Hematopoietic multipotent progenitor cell treated with erythropoietin and hydrocortisone succinate and interleukin-3 and kit ligand, for 17 days (in vitro differentiated cells): ENCODE measurements around the gene GPC6.

ENCODE experiments used
- DNase-seq: peaks from one replicate; pipeline ENCODE4 v3.0.0-alpha.2; 2015; ENCODE audit warnings: low spot score

GPC6 gene

GRCh38 chr13:93975242-93975641, 748.6 kb downstream of the GPC6 start:
- DNase-seq = no peak

- no peak for DNase-seq
Measured at GRCh38 chr13:93976528-93976927, 749.9 kb downstream of the GPC6 start.

GRCh38 chr13:93977986-93978385, 751.4 kb downstream of the GPC6 start:
- DNase-seq = no peak

- DNase-seq = no peak
Measured at GRCh38 chr13:93981426-93981977, 754.9 kb downstream of the GPC6 start.

- DNase-seq = no peak
Measured at GRCh38 chr13:93982179-93982918, 755.7 kb downstream of the GPC6 start.

- DNase-seq = no peak
Measured at GRCh38 chr13:93984052-93984451, 757.4 kb downstream of the GPC6 start.

GRCh38 chr13:93984876-93985275, 758.3 kb downstream of the GPC6 start:
- DNase-seq = no peak

- no peak for DNase-seq
Measured at GRCh38 chr13:93987458-93987857, 760.9 kb downstream of the GPC6 start.

- no peak for DNase-seq
Measured at GRCh38 chr13:93991569-93991968, 765.0 kb downstream of the GPC6 start.

GRCh38 chr13:93996481-93996880, 769.9 kb downstream of the GPC6 start:
- DNase-seq = no peak

GRCh38 chr13:94006296-94006695, 779.7 kb downstream of the GPC6 start:
- no peak for DNase-seq

GRCh38 chr13:94007072-94007471, 780.5 kb downstream of the GPC6 start:
- DNase-seq = no peak

GRCh38 chr13:94009701-94010100, 783.1 kb downstream of the GPC6 start:
- DNase-seq = no peak

- no peak for DNase-seq
Measured at GRCh38 chr13:94014461-94014860, 787.9 kb downstream of the GPC6 start.

- DNase-seq = no peak
Measured at GRCh38 chr13:94020426-94020825, 793.8 kb downstream of the GPC6 start.

- DNase-seq = no peak
Measured at GRCh38 chr13:94020833-94021232, 794.2 kb downstream of the GPC6 start.

- no peak for DNase-seq
Measured at GRCh38 chr13:94028234-94028633, 801.6 kb downstream of the GPC6 start.

- DNase-seq = no peak
Measured at GRCh38 chr13:94028650-94029049, 802.0 kb downstream of the GPC6 start.

GRCh38 chr13:94030415-94031119, 804.0 kb downstream of the GPC6 start:
- DNase-seq = no peak

GRCh38 chr13:94031609-94032008, 805.0 kb downstream of the GPC6 start:
- DNase-seq = no peak

- no peak for DNase-seq
Measured at GRCh38 chr13:94033098-94033497, 806.5 kb downstream of the GPC6 start.

GRCh38 chr13:94033830-94034642, 807.4 kb downstream of the GPC6 start:
- DNase-seq = no peak

GRCh38 chr13:94050039-94050438, 823.4 kb downstream of the GPC6 start:
- no peak for DNase-seq
